Measurements from ENCODE around the gene PIP5K1B. TPM values are rescaled to one million over a fixed set of nuclear protein-coding genes. Genes with fewer than 3 reads are reported as not detected.

Gene PIP5K1B
- total RNA-seq, 1 experiment from 2014 or later: not detected

DNA sequence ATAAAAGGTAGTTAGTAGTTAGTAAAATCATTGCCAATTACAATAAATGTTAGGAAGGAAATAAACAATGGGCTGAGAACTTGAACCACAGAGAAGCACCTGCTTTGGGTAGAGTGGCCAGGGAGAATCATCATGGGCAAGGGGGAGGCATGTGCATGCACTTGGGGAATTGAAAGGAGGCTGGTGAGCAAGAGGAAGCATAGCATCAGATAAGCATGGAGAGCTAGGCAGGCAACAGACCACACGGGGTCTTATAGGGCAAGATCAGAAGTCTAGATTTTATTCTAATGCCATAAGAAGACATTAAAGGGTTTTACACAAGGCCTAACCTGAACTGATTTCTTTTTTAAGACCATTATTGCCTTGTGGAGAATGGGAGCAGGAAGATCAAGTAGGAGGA lies 93.4 kb downstream of the PIP5K1B start:
- Histone ChIP-seq H3K4me1 (ENCODE audit: insufficient read depth, low read length, poor library complexity, severe bottlenecking) (no peaks in the 10 kb centered on the region), H3K27ac (ENCODE audit: low read depth, low read length, poor library complexity, severe bottlenecking) (no peak overlapping the region), H3K27me3 (replicated peaks; ENCODE audit: insufficient read depth, low read depth, low read length, poor library complexity) (peaks cover 69% of the 10 kb centered on the region), H3K9me3 (ENCODE audit: low read depth, low read length, poor library complexity, severe bottlenecking) (no peaks in the 10 kb centered on the region), H3K36me3 (ENCODE audit: insufficient read depth, low read length, poor library complexity, severe bottlenecking) (no peaks in the 10 kb centered on the region), H3K4me3 (ENCODE audit: low read depth, low read length, poor library complexity, severe bottlenecking) (no peak overlapping the region)
- DNase-seq (ENCODE audit: low spot score): no peak
- TF ChIP-seq, protein P1, sequence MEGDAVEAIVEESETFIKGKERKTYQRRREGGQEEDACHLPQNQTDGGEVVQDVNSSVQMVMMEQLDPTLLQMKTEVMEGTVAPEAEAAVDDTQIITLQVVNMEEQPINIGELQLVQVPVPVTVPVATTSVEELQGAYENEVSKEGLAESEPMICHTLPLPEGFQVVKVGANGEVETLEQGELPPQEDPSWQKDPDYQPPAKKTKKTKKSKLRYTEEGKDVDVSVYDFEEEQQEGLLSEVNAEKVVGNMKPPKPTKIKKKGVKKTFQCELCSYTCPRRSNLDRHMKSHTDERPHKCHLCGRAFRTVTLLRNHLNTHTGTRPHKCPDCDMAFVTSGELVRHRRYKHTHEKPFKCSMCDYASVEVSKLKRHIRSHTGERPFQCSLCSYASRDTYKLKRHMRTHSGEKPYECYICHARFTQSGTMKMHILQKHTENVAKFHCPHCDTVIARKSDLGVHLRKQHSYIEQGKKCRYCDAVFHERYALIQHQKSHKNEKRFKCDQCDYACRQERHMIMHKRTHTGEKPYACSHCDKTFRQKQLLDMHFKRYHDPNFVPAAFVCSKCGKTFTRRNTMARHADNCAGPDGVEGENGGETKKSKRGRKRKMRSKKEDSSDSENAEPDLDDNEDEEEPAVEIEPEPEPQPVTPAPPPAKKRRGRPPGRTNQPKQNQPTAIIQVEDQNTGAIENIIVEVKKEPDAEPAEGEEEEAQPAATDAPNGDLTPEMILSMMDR (conservative IDR thresholded peaks at IDR 0.05; ENCODE audit: low read depth, low read length): no peak
- no peak for TF ChIP-seq EZH2 (IDR thresholded peaks at IDR 0.05; ENCODE audit: borderline replicate concordance, low read depth, low read length, poor library complexity, severe bottlenecking)
- ChIA-PET POLR2A (ENCODE audit: low non-redundant PET) (no interaction called here), CTCF (no interaction called here)
- intact Hi-C loops (cut with micrococcal nuclease; ENCODE audit: unreplicated experiment): no loop called here
- no TSS peak for BruUV-seq (replicated peaks)

DNA sequence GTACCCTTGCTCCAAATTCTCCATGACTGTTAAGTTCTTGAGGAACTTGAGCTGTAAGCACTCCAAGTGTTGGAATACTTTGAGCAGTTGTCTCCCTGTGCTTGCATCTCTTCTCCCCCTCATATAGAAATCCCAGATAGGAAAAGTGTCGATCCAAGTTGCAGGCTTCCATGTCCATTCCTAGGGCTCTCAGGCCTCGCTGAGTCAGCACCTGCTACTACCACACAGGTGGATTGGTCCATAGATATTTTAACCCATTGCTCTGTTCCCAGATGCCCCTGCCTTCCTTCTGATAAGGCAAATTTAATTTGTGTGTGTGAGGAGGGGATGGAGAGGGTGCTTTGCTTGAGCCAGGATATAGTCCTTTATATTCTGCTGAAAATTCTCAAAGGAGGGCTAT lies 95.8 kb downstream of the PIP5K1B start:
- TF ChIP-seq EZH2 (IDR thresholded peaks at IDR 0.05; ENCODE audit: borderline replicate concordance, low read depth, low read length, poor library complexity, severe bottlenecking): no peak
- TF ChIP-seq, protein P1 (conservative IDR thresholded peaks at IDR 0.05; ENCODE audit: low read depth, low read length): no peak

DNA sequence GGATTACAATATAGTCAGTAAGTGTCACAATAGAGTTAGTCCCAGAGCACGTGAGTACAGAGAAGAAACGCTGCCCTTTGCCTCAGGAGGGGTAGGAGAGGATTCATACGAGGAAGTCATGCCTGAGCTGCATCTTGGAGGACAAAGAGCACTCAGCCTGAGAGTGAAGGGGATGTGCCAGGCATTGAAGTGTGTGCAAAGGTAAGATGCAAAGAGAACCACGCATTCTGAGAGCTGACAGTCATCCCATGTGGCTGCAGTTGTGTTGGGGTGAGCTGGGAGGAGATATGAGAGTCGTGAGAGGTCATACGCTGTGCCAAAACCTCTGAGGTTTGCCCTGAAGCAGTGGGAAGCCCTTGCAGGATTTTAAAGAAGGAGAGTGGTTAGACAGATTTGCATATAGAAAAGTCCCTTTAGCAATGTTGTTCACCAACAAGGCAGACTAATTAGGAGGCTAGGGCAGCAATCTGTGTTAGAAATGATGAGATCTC lies 97.5 kb downstream of the PIP5K1B start:
- peaks cover 41% of the 10 kb centered on the region for H3K27me3 ChIP-seq (replicated peaks; ENCODE audit: insufficient read depth, low read depth, low read length, poor library complexity)
- CTCF ChIA-PET: no interaction called here
- H3K9me3 ChIP-seq (ENCODE audit: low read depth, low read length, poor library complexity, severe bottlenecking): no peaks in the 10 kb centered on the region
- no TSS peak for BruUV-seq (replicated peaks)
- TF ChIP-seq EZH2 (IDR thresholded peaks at IDR 0.05; ENCODE audit: borderline replicate concordance, low read depth, low read length, poor library complexity, severe bottlenecking): no peak
- TF ChIP-seq, protein P1 (conservative IDR thresholded peaks at IDR 0.05; ENCODE audit: low read depth, low read length): no peak
- H3K4me3 ChIP-seq (ENCODE audit: low read depth, low read length, poor library complexity, severe bottlenecking): no peak overlapping the region
- POLR2A ChIA-PET (ENCODE audit: low non-redundant PET): no interaction called here
- H3K4me1 ChIP-seq (ENCODE audit: insufficient read depth, low read length, poor library complexity, severe bottlenecking): no peaks in the 10 kb centered on the region
- intact Hi-C loops (cut with micrococcal nuclease; ENCODE audit: unreplicated experiment): no loop called here
- no peak for DNase-seq (ENCODE audit: low spot score)
- H3K36me3 ChIP-seq (ENCODE audit: insufficient read depth, low read length, poor library complexity, severe bottlenecking): no peaks in the 10 kb centered on the region
- no peak overlapping the region for H3K27ac ChIP-seq (ENCODE audit: low read depth, low read length, poor library complexity, severe bottlenecking)

More for the DNA sequence above, 95.8 kb downstream of the PIP5K1B start:
- CTCF ChIA-PET: no interaction called here
- BruUV-seq (replicated peaks): no TSS peak
- no peak for DNase-seq (ENCODE audit: low spot score)
- Histone ChIP-seq H3K4me1 (ENCODE audit: insufficient read depth, low read length, poor library complexity, severe bottlenecking) (no peaks in the 10 kb centered on the region), H3K36me3 (ENCODE audit: insufficient read depth, low read length, poor library complexity, severe bottlenecking) (no peaks in the 10 kb centered on the region), H3K27ac (ENCODE audit: low read depth, low read length, poor library complexity, severe bottlenecking) (no peak overlapping the region), H3K4me3 (ENCODE audit: low read depth, low read length, poor library complexity, severe bottlenecking) (no peak overlapping the region), H3K27me3 (replicated peaks; ENCODE audit: insufficient read depth, low read depth, low read length, poor library complexity) (peaks cover 50% of the 10 kb centered on the region), H3K9me3 (ENCODE audit: low read depth, low read length, poor library complexity, severe bottlenecking) (no peaks in the 10 kb centered on the region)
- POLR2A ChIA-PET (ENCODE audit: low non-redundant PET): no interaction called here
- intact Hi-C loops (cut with micrococcal nuclease; ENCODE audit: unreplicated experiment): no loop called here
